ENCODE measurements around the gene CREBBP. TPM values are rescaled to one million over a fixed set of nuclear protein-coding genes. Genes with fewer than 3 reads are reported as not detected.

CREBBP gene
- total RNA-seq, 1 experiment from 2014 or later: 79.6 TPM

DNA sequence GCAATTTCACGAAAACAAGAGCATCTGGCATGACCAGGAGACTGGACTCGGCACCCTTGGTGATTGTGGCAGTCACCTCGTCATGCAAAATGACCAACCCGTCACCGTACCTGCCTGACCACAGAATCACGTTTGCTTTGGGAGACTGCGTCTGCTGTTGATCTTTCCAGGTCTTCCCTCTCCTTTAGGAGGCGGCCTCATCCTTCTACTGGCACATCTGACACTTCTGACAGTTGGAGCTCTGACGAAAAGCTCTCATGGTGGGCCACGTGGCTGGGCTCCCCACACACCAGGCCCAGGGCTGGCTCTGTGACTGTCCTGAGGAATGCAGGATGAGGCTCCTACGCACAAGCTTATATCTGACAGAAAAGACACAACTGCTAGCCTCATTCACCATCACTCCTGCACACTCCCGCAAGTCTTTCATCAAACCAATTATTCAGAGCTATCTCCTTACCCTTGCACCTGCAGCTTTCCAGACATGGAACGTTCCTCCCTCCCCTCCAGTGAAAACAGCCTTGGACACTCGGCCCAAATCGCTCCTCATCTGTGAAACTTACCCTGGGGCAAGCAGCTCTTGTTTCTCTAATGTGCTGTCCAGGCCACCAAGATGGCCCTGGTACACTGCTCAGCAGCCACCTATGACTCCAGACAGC lies 166.8 kb downstream of the CREBBP start:
- DNase-seq (ENCODE audit: low spot score): no peak

DNA sequence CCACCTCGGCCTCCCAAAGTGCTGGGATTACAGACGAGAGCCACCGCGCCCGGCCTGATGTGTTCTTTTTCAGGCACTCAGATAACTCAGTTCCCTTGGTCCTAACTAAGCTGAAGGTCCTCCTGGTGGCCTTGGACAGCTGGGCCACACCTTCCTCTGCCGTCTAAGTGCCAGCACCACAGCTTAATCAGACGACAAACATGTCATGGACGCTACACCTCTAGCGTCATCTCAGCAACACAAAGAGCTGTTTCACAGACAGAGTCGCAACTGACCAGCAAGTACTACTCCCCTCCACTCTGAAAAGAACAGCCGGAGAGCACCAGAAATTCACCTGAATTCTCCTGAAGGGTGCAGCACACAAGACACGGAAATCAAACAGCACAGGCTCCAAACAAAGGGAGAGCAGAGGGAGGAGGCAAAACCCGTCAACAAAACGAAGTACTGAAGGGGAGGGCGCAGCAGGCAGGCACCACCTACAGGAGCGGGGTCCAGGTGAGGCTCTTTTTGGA lies 167.6 kb downstream of the CREBBP start:
- no TSS peak for BruUV-seq (replicated peaks)
- Histone ChIP-seq H3K27me3 (replicated peaks; ENCODE audit: insufficient read depth, low read depth, low read length, poor library complexity) (no peaks in the 10 kb centered on the region), H3K4me3 (ENCODE audit: low read depth, low read length, poor library complexity, severe bottlenecking) (no peak overlapping the region), H3K4me1 (ENCODE audit: insufficient read depth, low read length, poor library complexity, severe bottlenecking) (no peaks in the 10 kb centered on the region), H3K27ac (ENCODE audit: low read depth, low read length, poor library complexity, severe bottlenecking) (no peak overlapping the region), H3K36me3 (ENCODE audit: insufficient read depth, low read length, poor library complexity, severe bottlenecking) (peaks cover 18% of the 10 kb centered on the region), H3K9me3 (ENCODE audit: low read depth, low read length, poor library complexity, severe bottlenecking) (no peaks in the 10 kb centered on the region)
- CTCF ChIA-PET: no interaction called here
- TF ChIP-seq, protein P1, sequence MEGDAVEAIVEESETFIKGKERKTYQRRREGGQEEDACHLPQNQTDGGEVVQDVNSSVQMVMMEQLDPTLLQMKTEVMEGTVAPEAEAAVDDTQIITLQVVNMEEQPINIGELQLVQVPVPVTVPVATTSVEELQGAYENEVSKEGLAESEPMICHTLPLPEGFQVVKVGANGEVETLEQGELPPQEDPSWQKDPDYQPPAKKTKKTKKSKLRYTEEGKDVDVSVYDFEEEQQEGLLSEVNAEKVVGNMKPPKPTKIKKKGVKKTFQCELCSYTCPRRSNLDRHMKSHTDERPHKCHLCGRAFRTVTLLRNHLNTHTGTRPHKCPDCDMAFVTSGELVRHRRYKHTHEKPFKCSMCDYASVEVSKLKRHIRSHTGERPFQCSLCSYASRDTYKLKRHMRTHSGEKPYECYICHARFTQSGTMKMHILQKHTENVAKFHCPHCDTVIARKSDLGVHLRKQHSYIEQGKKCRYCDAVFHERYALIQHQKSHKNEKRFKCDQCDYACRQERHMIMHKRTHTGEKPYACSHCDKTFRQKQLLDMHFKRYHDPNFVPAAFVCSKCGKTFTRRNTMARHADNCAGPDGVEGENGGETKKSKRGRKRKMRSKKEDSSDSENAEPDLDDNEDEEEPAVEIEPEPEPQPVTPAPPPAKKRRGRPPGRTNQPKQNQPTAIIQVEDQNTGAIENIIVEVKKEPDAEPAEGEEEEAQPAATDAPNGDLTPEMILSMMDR (conservative IDR thresholded peaks at IDR 0.05; ENCODE audit: low read depth, low read length): no peak
- no peak for TF ChIP-seq EZH2 (IDR thresholded peaks at IDR 0.05; ENCODE audit: borderline replicate concordance, low read depth, low read length, poor library complexity, severe bottlenecking)
- POLR2A ChIA-PET (ENCODE audit: low non-redundant PET): no interaction called here
- no peak for DNase-seq (ENCODE audit: low spot score)
- intact Hi-C loops (cut with micrococcal nuclease; ENCODE audit: unreplicated experiment): no loop called here

More for the DNA sequence above, 166.8 kb downstream of the CREBBP start:
- intact Hi-C loops (cut with micrococcal nuclease; ENCODE audit: unreplicated experiment): no loop called here
- POLR2A ChIA-PET (ENCODE audit: low non-redundant PET): no interaction called here
- Histone ChIP-seq H3K9me3 (ENCODE audit: low read depth, low read length, poor library complexity, severe bottlenecking) (no peaks in the 10 kb centered on the region), H3K27ac (ENCODE audit: low read depth, low read length, poor library complexity, severe bottlenecking) (no peak overlapping the region), H3K36me3 (ENCODE audit: insufficient read depth, low read length, poor library complexity, severe bottlenecking) (peaks cover 16% of the 10 kb centered on the region), H3K27me3 (replicated peaks; ENCODE audit: insufficient read depth, low read depth, low read length, poor library complexity) (no peaks in the 10 kb centered on the region), H3K4me3 (ENCODE audit: low read depth, low read length, poor library complexity, severe bottlenecking) (no peak overlapping the region), H3K4me1 (ENCODE audit: insufficient read depth, low read length, poor library complexity, severe bottlenecking) (no peaks in the 10 kb centered on the region)
- CTCF ChIA-PET: no interaction called here
- no peak for TF ChIP-seq EZH2 (IDR thresholded peaks at IDR 0.05; ENCODE audit: borderline replicate concordance, low read depth, low read length, poor library complexity, severe bottlenecking)
- TF ChIP-seq, protein P1 (conservative IDR thresholded peaks at IDR 0.05; ENCODE audit: low read depth, low read length): no peak
- BruUV-seq (replicated peaks): no TSS peak

DNA sequence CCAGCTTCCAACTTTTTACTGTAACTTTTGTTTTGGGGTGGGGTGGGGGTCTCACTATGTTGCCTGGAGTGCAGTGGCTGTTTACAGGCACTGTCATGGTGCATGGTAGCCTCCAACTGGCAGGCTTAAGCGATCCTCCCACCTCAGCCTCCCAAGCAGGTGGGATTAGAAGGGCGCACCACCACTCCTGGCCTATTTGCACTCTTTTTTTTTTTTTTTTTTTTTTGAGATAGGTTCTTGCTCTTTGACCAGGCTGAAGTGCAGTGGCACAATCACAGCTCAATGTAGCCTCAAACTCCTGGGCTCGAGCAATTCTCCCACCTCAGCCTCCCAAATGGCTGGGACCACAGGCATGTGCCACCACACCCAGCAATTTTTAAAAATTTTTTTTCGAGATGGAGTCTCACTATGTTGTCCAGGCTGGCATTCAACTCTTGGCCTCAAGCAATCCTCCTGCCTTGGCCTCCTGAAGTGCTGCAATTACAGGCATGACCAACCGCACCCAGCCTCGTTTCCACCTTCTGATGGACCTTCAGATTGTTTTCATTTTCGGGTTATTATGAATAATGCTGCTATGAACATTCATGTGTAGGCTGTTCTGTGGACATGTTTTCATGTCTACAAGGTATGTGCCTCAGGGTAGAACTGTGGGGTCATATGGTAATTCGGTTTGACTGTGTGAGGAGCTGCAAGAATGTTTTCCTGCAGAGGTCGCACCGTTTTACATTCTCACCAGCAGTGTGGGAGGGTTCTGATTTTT lies 174.1 kb downstream of the CREBBP start:
- TF ChIP-seq, protein P1 (conservative IDR thresholded peaks at IDR 0.05; ENCODE audit: low read depth, low read length): no peak
- TF ChIP-seq EZH2 (IDR thresholded peaks at IDR 0.05; ENCODE audit: borderline replicate concordance, low read depth, low read length, poor library complexity, severe bottlenecking): no peak
- ChIA-PET POLR2A (ENCODE audit: low non-redundant PET) (no interaction called here), CTCF (no interaction called here)
- Histone ChIP-seq H3K9me3 (ENCODE audit: low read depth, low read length, poor library complexity, severe bottlenecking) (no peaks in the 10 kb centered on the region), H3K27ac (ENCODE audit: low read depth, low read length, poor library complexity, severe bottlenecking) (no peak overlapping the region), H3K27me3 (replicated peaks; ENCODE audit: insufficient read depth, low read depth, low read length, poor library complexity) (no peaks in the 10 kb centered on the region), H3K36me3 (ENCODE audit: insufficient read depth, low read length, poor library complexity, severe bottlenecking) (peaks cover 7% of the 10 kb centered on the region), H3K4me1 (ENCODE audit: insufficient read depth, low read length, poor library complexity, severe bottlenecking) (no peaks in the 10 kb centered on the region), H3K4me3 (ENCODE audit: low read depth, low read length, poor library complexity, severe bottlenecking) (no peak overlapping the region)
- intact Hi-C loops (cut with micrococcal nuclease; ENCODE audit: unreplicated experiment): no loop called here
- no TSS peak for BruUV-seq (replicated peaks)
- DNase-seq (ENCODE audit: low spot score): no peak

Measured in A673 (cell line).